Erythroblast (primary cell): ENCODE results near the gene MORC3.

Experiments
- GATA1 ChIP-seq: IDR thresholded peaks from 2 replicates; pipeline ENCODE4 v1.6.1; 2011; ENCODE audit warnings: low read depth, mild to moderate bottlenecking, control low read depth, low read length, moderate library complexity
- POLR2A ChIP-seq: IDR thresholded peaks from 2 replicates; pipeline ENCODE4 v1.6.1; 2011; ENCODE audit warnings: mild to moderate bottlenecking, low read length

GRCh38 chr21:36425286-36425685 lies 105.3 kb downstream of the MORC3 start:
- TF ChIP-seq POLR2A (no peak), GATA1 (no peak)
